K562 (cell line): ENCODE results near the gene NRP1. TPM values are rescaled to one million over a fixed set of nuclear protein-coding genes. Genes with fewer than 3 reads are reported as not detected.

Experiments
- ATAC-seq: fragments of 200-7000 bp; cut with Tn5 transposase; 3 replicates; pipeline ENCODE4 v1.9.1; 2020; ENCODE audit warnings: moderate library complexity
- BruUV-seq: library from RNA; stranded (reverse); fragments of 400-500 nt; replicated peaks from 2 replicates; lab custom pipeline; 2021; lab: Mats Ljungman, UMichigan
- CTCF ChIA-PET: fragments of 300-600 bp; formaldehyde crosslinking; extraction: SDS; loops from one replicate; lab custom pipeline; 2021; ENCODE audit warnings: low intra/inter-chr PET ratio; lab: Yijun Ruan, JAX
- POLR2A ChIA-PET: fragments of 300-600, 350-650 bp; sonication (Branson Sonifier 250); formaldehyde crosslinking; extraction: SDS; loops from one replicate; lab custom pipeline; 2021; ENCODE audit warnings: antibody characterized with exemption, inconsistent platforms; lab: Yijun Ruan, JAX
- DNase-seq, 4 experiments: peaks; one replicate each; pipeline versions ENCODE4 v3.0.0 to v3.0.0-alpha.2; 2011 to 2018; ENCODE audit warnings: low spot score in 3 of 4, mixed read lengths in 3 of 4; ENCODE audit errors: extremely low read depth in 1 of 4
- FAIRE-seq: peaks from 2 replicates; lab custom pipeline; 2011; peaks lifted over from hg19 to GRCh38; lab: Jason Lieb, UNC
- H2AFZ ChIP-seq: 2 replicates; pipeline ENCODE4 v1.6.0; 2011; ENCODE audit warnings: low read depth, low read length, control low read depth, inconsistent platforms
- H3K27ac ChIP-seq: fragments of 200-600 bp; 3 replicates; pipeline ENCODE4 v1.8.0; 2011; ENCODE audit warnings: low read depth, mild to moderate bottlenecking, control low read depth, inconsistent platforms, low read length, moderate library complexity, mixed read lengths; ENCODE audit errors: extremely low read depth
- H3K27me3 ChIP-seq, 2 experiments: fragments of 300-600 bp in 1 of 2; 2 replicates in 1 of 2; 3 replicates in 1 of 2; pipeline versions ENCODE4 v1.6.0 to v1.8.0; 2011; ENCODE audit warnings: inconsistent platforms in 2 of 2, low read length in 2 of 2, mild to moderate bottlenecking in 1 of 2, mixed read lengths in 1 of 2, moderate library complexity in 1 of 2; ENCODE audit not compliant: control insufficient read depth in 2 of 2, insufficient read depth in 2 of 2
- H3K36me3 ChIP-seq: fragments of 300-600 bp; 3 replicates; pipeline ENCODE4 v1.8.0; 2011; ENCODE audit warnings: mild to moderate bottlenecking, low read length, inconsistent platforms; ENCODE audit not compliant: control insufficient read depth, insufficient read depth
- H3K4me1 ChIP-seq, 2 experiments: fragments of 200-600 bp in 1 of 2; replicated peaks in 1 of 2; 2 replicates in 1 of 2; 3 replicates in 1 of 2; pipeline versions ENCODE4 v1.5.1 to v1.8.0; 2011; ENCODE audit warnings: inconsistent platforms in 2 of 2, low read length in 2 of 2, mild to moderate bottlenecking in 1 of 2, mixed read lengths in 1 of 2, moderate library complexity in 1 of 2; ENCODE audit not compliant: control insufficient read depth in 2 of 2, insufficient read depth in 2 of 2
- H3K4me2 ChIP-seq: 2 replicates; pipeline ENCODE4 v1.6.1; 2011; ENCODE audit warnings: low read length, control low read depth, inconsistent platforms, mixed read lengths; ENCODE audit not compliant: insufficient read depth
- H3K4me3 ChIP-seq: fragments of 200-600 bp; sonication (generic), shearing (Covaris generic); 2 replicates; pipeline ENCODE4 v1.5.1; 2016; ENCODE audit warnings: control low read depth, inconsistent platforms
- H3K79me2 ChIP-seq: fragments of 200-600 bp; 3 replicates; pipeline ENCODE4 v1.8.0; 2011; ENCODE audit warnings: low read length, inconsistent platforms; ENCODE audit not compliant: control insufficient read depth, insufficient read depth
- H3K9ac ChIP-seq, 2 experiments: 2 replicates each; pipeline versions ENCODE4 v1.6.0 to v1.6.1; 2011; ENCODE audit warnings: low read depth in 2 of 2, low read length in 2 of 2, control low read depth in 1 of 2, inconsistent platforms in 1 of 2, mild to moderate bottlenecking in 1 of 2, mixed read lengths in 1 of 2; ENCODE audit not compliant: insufficient read depth in 1 of 2
- H3K9me1 ChIP-seq: one replicate; pipeline ENCODE4 v1.6.0; 2011; ENCODE audit warnings: inconsistent platforms, mild to moderate bottlenecking, low read length, moderate library complexity; ENCODE audit not compliant: control insufficient read depth, insufficient read depth
- H3K9me3 ChIP-seq: replicated peaks from 2 replicates; pipeline ENCODE4 v1.5.1; 2011; ENCODE audit warnings: low read depth, low read length, inconsistent platforms; ENCODE audit not compliant: control insufficient read depth, insufficient read depth
- H4K20me1 ChIP-seq: replicated peaks from 2 replicates; pipeline ENCODE4 v1.6.1; 2011; ENCODE audit warnings: low read length, inconsistent platforms, mixed read lengths; ENCODE audit not compliant: control insufficient read depth, insufficient read depth
- FOS ChIP-seq: IDR thresholded peaks from 3 replicates; pipeline ENCODE4 v1.6.1; 2011; ENCODE audit not compliant: insufficient read length; ENCODE audit errors: extremely low read depth
- HDAC6 ChIP-seq: IDR thresholded peaks from 2 replicates; pipeline ENCODE4 v1.6.1; 2012; ENCODE audit warnings: low read depth, mild to moderate bottlenecking, control low read depth, inconsistent platforms, low read length, moderate library complexity
- HSF4 ChIP-seq: fragments of 250-450 bp; sonication (Bioruptor Pico); IDR thresholded peaks from 2 replicates; pipeline ENCODE4 v2.1.2; 2022; ENCODE audit warnings: mild to moderate bottlenecking, moderate library complexity, borderline replicate concordance
- KAT8 ChIP-seq: fragments of 450-650 bp; IDR thresholded peaks from 2 replicates; pipeline ENCODE4 v1.6.1; 2016; ENCODE audit warnings: low read depth, mild to moderate bottlenecking
- MYC ChIP-seq, 2 experiments: fragments of 250-450 bp in 1 of 2; sonication (Bioruptor Pico) in 1 of 2; IDR thresholded peaks; 2 replicates each; pipeline versions ENCODE4 v1.5.1 to v1.6.1; 2012 to 2021; ENCODE audit warnings: low read depth in 2 of 2, borderline replicate concordance in 1 of 2, improper control_type of control experiment in 1 of 2, low read length in 1 of 2, mild to moderate bottlenecking in 1 of 2, moderate library complexity in 1 of 2
- SMARCC2 ChIP-seq: fragments of 450-650 bp; IDR thresholded peaks from 2 replicates; pipeline ENCODE4 v1.6.1; 2017; ENCODE audit warnings: antibody characterized with exemption, moderate library complexity, mild to moderate bottlenecking, low read depth
- SMARCE1 ChIP-seq: fragments of 450-650 bp; IDR thresholded peaks from 2 replicates; pipeline ENCODE4 v1.7.1; 2016; ENCODE audit warnings: mild to moderate bottlenecking
- ZSCAN29 ChIP-seq: fragments of 450-650 bp; IDR thresholded peaks from 2 replicates; pipeline ENCODE4 v1.6.1; 2017
- WGBS: fragments of 100-300 bp; shearing (Covaris generic); methylation state at CpG from one replicate; pipeline ENCODE4 v1.1.6; 2016; ENCODE audit warnings: low coverage, mixed read lengths; ENCODE audit not compliant: insufficient coverage; ENCODE audit errors: missing lambda C conversion rate; 5-methylcytosine and 5-hydroxymethylcytosine counted together
- in situ Hi-C: fragments of 300-500 bp; cut with MboI; formaldehyde crosslinking; loops from 4 replicates; pipeline ENCODE4 v1.15.0; 2018; ENCODE audit warnings: inconsistent platforms, mixed read lengths
- intact Hi-C: fragments of 100-400 bp; cut with micrococcal nuclease; formaldehyde crosslinking; loops from 2 replicates; pipeline ENCODE4 v1.14.2; 2022
- polyA plus RNA-seq, 8 experiments: library from polyadenylated mRNA; depleted of rRNA in 4 of 8; stranded (reverse) in 5 of 8; unstranded in 3 of 8; fragments of >200 nt; fragmentation: Nextera tagmentation in 2 of 8; fragmentation: Illumina TruSeq in 1 of 8; extraction: Ambion mirVana in 2 of 8; extraction: Trizol in 1 of 8; gene quantifications; 2 replicates each; pipeline versions ENCODE4 v1.2.1 to v1.2.3, GENCODE V29; 2011 to 2014; ENCODE audit warnings: inconsistent platforms in 1 of 8, missing spikeins in 1 of 8
- total RNA-seq, 7 experiments: library from RNA; depleted of rRNA in 6 of 7; stranded (reverse); fragments of >200 nt in 6 of 7; fragmentation: Illumina TruSeq in 2 of 7; extraction: Trizol in 2 of 7; gene quantifications; 2 replicates each; pipeline versions ENCODE4 v1.2.1 to v1.2.3, GENCODE V29; 2011 to 2021; ENCODE audit warnings: low replicate concordance in 1 of 7
- TF ChIP-seq, protein P1 (sequence below): fragments of 450-650 bp; IDR thresholded peaks from 2 replicates; pipeline ENCODE4 v1.6.1; 2016; ENCODE audit warnings: mild to moderate bottlenecking, moderate library complexity

NRP1 gene
- total and polyA plus RNA-seq, 9 of the 15 experiments (the other 6 are each of a cell fraction or from before 2014, with no cell fraction given) = 0.01 to 0.38 (median 0.04) TPM; not detected in 5

GRCh38 chr10:33150889-33151288 lies 183.6 kb downstream of the NRP1 start:
- FAIRE-seq (no peak), ATAC-seq (no peak), DNase-seq (no peak)
- no peak overlapping the region for H2AFZ ChIP-seq
- no peak overlapping the region for H3K9ac ChIP-seq
- H4K20me1 ChIP-seq = 0 out of 2 replicates have a peak, but pooled peaks cover 3% of the 10 kb centered on the region
- no peak overlapping the region for H3K4me3 ChIP-seq
- H3K4me1 ChIP-seq = no peaks in the 10 kb centered on the region
- no TSS peak for BruUV-seq
- H3K36me3 ChIP-seq = no peaks in the 10 kb centered on the region
- H3K4me2 ChIP-seq = no peak overlapping the region
- 0% methylated on average over 1 of the region's 1 CpG for WGBS
- TF ChIP-seq HSF4 (no peak), FOS (no peak), MYC (IDR thresholded peaks at IDR 0.05; ENCODE audit: low read depth, low read length) (no peak), MYC (CRISPR knock-in tag; IDR thresholded peaks at IDR 0.05; ENCODE audit: borderline replicate concordance, low read depth) (no peak), SMARCC2 (no peak), KAT8 (no peak), ZSCAN29 (no peak), HDAC6 (no peak), SMARCE1 (no peak)
- TF ChIP-seq, protein P1, sequence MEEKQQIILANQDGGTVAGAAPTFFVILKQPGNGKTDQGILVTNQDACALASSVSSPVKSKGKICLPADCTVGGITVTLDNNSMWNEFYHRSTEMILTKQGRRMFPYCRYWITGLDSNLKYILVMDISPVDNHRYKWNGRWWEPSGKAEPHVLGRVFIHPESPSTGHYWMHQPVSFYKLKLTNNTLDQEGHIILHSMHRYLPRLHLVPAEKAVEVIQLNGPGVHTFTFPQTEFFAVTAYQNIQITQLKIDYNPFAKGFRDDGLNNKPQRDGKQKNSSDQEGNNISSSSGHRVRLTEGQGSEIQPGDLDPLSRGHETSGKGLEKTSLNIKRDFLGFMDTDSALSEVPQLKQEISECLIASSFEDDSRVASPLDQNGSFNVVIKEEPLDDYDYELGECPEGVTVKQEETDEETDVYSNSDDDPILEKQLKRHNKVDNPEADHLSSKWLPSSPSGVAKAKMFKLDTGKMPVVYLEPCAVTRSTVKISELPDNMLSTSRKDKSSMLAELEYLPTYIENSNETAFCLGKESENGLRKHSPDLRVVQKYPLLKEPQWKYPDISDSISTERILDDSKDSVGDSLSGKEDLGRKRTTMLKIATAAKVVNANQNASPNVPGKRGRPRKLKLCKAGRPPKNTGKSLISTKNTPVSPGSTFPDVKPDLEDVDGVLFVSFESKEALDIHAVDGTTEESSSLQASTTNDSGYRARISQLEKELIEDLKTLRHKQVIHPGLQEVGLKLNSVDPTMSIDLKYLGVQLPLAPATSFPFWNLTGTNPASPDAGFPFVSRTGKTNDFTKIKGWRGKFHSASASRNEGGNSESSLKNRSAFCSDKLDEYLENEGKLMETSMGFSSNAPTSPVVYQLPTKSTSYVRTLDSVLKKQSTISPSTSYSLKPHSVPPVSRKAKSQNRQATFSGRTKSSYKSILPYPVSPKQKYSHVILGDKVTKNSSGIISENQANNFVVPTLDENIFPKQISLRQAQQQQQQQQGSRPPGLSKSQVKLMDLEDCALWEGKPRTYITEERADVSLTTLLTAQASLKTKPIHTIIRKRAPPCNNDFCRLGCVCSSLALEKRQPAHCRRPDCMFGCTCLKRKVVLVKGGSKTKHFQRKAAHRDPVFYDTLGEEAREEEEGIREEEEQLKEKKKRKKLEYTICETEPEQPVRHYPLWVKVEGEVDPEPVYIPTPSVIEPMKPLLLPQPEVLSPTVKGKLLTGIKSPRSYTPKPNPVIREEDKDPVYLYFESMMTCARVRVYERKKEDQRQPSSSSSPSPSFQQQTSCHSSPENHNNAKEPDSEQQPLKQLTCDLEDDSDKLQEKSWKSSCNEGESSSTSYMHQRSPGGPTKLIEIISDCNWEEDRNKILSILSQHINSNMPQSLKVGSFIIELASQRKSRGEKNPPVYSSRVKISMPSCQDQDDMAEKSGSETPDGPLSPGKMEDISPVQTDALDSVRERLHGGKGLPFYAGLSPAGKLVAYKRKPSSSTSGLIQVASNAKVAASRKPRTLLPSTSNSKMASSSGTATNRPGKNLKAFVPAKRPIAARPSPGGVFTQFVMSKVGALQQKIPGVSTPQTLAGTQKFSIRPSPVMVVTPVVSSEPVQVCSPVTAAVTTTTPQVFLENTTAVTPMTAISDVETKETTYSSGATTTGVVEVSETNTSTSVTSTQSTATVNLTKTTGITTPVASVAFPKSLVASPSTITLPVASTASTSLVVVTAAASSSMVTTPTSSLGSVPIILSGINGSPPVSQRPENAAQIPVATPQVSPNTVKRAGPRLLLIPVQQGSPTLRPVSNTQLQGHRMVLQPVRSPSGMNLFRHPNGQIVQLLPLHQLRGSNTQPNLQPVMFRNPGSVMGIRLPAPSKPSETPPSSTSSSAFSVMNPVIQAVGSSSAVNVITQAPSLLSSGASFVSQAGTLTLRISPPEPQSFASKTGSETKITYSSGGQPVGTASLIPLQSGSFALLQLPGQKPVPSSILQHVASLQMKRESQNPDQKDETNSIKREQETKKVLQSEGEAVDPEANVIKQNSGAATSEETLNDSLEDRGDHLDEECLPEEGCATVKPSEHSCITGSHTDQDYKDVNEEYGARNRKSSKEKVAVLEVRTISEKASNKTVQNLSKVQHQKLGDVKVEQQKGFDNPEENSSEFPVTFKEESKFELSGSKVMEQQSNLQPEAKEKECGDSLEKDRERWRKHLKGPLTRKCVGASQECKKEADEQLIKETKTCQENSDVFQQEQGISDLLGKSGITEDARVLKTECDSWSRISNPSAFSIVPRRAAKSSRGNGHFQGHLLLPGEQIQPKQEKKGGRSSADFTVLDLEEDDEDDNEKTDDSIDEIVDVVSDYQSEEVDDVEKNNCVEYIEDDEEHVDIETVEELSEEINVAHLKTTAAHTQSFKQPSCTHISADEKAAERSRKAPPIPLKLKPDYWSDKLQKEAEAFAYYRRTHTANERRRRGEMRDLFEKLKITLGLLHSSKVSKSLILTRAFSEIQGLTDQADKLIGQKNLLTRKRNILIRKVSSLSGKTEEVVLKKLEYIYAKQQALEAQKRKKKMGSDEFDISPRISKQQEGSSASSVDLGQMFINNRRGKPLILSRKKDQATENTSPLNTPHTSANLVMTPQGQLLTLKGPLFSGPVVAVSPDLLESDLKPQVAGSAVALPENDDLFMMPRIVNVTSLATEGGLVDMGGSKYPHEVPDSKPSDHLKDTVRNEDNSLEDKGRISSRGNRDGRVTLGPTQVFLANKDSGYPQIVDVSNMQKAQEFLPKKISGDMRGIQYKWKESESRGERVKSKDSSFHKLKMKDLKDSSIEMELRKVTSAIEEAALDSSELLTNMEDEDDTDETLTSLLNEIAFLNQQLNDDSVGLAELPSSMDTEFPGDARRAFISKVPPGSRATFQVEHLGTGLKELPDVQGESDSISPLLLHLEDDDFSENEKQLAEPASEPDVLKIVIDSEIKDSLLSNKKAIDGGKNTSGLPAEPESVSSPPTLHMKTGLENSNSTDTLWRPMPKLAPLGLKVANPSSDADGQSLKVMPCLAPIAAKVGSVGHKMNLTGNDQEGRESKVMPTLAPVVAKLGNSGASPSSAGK = no peak
- intact Hi-C loops (no loop called here), in situ Hi-C loops (no loop called here)
- H3K27me3 ChIP-seq = no peaks in the 10 kb centered on the region; a peak in 1 of 5 replicates
- no peaks in the 10 kb centered on the region for H3K79me2 ChIP-seq
- no peak overlapping the region for H3K27ac ChIP-seq
- POLR2A ChIA-PET = no interaction called here
- H3K9me1 ChIP-seq = no peaks in the 10 kb centered on the region
- H3K9me3 ChIP-seq = no peaks in the 10 kb centered on the region
- CTCF ChIA-PET = no interaction called here
